Erythroblast (primary cell): Measurements from ENCODE around the gene SGCD.

ENCODE experiments used
- GATA1 ChIP-seq: IDR thresholded peaks from 2 replicates; pipeline ENCODE4 v1.6.1; 2011; ENCODE audit warnings: low read depth, mild to moderate bottlenecking, control low read depth, low read length, moderate library complexity
- POLR2A ChIP-seq: IDR thresholded peaks from 2 replicates; pipeline ENCODE4 v1.6.1; 2011; ENCODE audit warnings: mild to moderate bottlenecking, low read length

- TF ChIP-seq POLR2A (no peak), GATA1 (no peak)
Measured at GRCh38 chr5:156327296-156327695, 332 bp downstream of the SGCD start.
